Measurements from ENCODE around the gene TAS2R16.

- TF ChIP-seq, protein P1, sequence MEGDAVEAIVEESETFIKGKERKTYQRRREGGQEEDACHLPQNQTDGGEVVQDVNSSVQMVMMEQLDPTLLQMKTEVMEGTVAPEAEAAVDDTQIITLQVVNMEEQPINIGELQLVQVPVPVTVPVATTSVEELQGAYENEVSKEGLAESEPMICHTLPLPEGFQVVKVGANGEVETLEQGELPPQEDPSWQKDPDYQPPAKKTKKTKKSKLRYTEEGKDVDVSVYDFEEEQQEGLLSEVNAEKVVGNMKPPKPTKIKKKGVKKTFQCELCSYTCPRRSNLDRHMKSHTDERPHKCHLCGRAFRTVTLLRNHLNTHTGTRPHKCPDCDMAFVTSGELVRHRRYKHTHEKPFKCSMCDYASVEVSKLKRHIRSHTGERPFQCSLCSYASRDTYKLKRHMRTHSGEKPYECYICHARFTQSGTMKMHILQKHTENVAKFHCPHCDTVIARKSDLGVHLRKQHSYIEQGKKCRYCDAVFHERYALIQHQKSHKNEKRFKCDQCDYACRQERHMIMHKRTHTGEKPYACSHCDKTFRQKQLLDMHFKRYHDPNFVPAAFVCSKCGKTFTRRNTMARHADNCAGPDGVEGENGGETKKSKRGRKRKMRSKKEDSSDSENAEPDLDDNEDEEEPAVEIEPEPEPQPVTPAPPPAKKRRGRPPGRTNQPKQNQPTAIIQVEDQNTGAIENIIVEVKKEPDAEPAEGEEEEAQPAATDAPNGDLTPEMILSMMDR (IDR thresholded peaks at IDR 0.05; ENCODE audit: low read length) = no peak
- TF ChIP-seq EZH2 (optimal IDR thresholded peaks at IDR 0.05; ENCODE audit: low read depth, low read length) (no peak), EZH2phosphoT487 (IDR thresholded peaks at IDR 0.05; ENCODE audit: low read length) (no peak)
Observed at GRCh38 chr7:122968389-122968788, 27.1 kb downstream of the TAS2R16 start.

All from MM.1S (cell line).